ENCODE results near the gene SARDH. TPM values are rescaled to one million over a fixed set of nuclear protein-coding genes. Genes with fewer than 3 reads are reported as not detected.
A peak's percentile ranks its signal among the peaks of the same experiment; 100 is the strongest.

The SARDH gene
- total RNA-seq, 1 donor from 2014 or later, result 0.56 TPM

- no peak overlapping the region for H3K4me3 Mint-ChIP-seq (ENCODE audit: unreplicated experiment)
- H3K36me3 Mint-ChIP-seq (ENCODE audit: unreplicated experiment), result no peaks in the 10 kb centered on the region
- peaks cover 2% of the 10 kb centered on the region for H3K4me1 Mint-ChIP-seq (ENCODE audit: unreplicated experiment)
- no peak overlapping the region for H3K27ac Mint-ChIP-seq (ENCODE audit: unreplicated experiment)
- H3K9me3 Mint-ChIP-seq (ENCODE audit: unreplicated experiment), result no peaks in the 10 kb centered on the region
- peak; percentile 65 for DNase-seq (ENCODE audit: extremely low spot score, unreplicated experiment)
- no peak for TF ChIP-seq CTCF (IDR thresholded peaks at IDR 0.05)
- H3K27me3 Mint-ChIP-seq (ENCODE audit: unreplicated experiment), result peaks cover 14% of the 10 kb centered on the region
Measured at GRCh38 chr9:133732639-133733408, 5.3 kb downstream of the SARDH start.

GRCh38 chr9:133731876-133732638 is 6.1 kb downstream of the SARDH start:
- Mint-ChIP-seq H3K4me1 (ENCODE audit: unreplicated experiment) (no peaks in the 10 kb centered on the region), H3K36me3 (ENCODE audit: unreplicated experiment) (no peaks in the 10 kb centered on the region), H3K9me3 (ENCODE audit: unreplicated experiment) (no peaks in the 10 kb centered on the region), H3K27ac (ENCODE audit: unreplicated experiment) (no peak overlapping the region), H3K27me3 (ENCODE audit: unreplicated experiment) (peaks cover 14% of the 10 kb centered on the region), H3K4me3 (ENCODE audit: unreplicated experiment) (no peak overlapping the region)
- peak; percentile 80 for DNase-seq (ENCODE audit: extremely low spot score, unreplicated experiment)
- no peak for TF ChIP-seq CTCF (IDR thresholded peaks at IDR 0.05)

- DNase-seq (ENCODE audit: extremely low spot score, unreplicated experiment), result peak; percentile 81
- Mint-ChIP-seq H3K9me3 (ENCODE audit: unreplicated experiment) (no peaks in the 10 kb centered on the region), H3K27me3 (ENCODE audit: unreplicated experiment) (peaks cover 19% of the 10 kb centered on the region), H3K4me3 (ENCODE audit: unreplicated experiment) (no peak overlapping the region), H3K27ac (ENCODE audit: unreplicated experiment) (no peak overlapping the region), H3K4me1 (ENCODE audit: unreplicated experiment) (no peaks in the 10 kb centered on the region), H3K36me3 (ENCODE audit: unreplicated experiment) (no peaks in the 10 kb centered on the region)
- TF ChIP-seq CTCF (IDR thresholded peaks at IDR 0.05), result no peak
Measured at GRCh38 chr9:133730994-133731715, 7.0 kb downstream of the SARDH start.

GRCh38 chr9:133729617-133730281 is 8.4 kb downstream of the SARDH start:
- no peaks in the 10 kb centered on the region for H3K36me3 Mint-ChIP-seq (ENCODE audit: unreplicated experiment)
- H3K4me1 Mint-ChIP-seq (ENCODE audit: unreplicated experiment), result no peaks in the 10 kb centered on the region
- no peaks in the 10 kb centered on the region for H3K9me3 Mint-ChIP-seq (ENCODE audit: unreplicated experiment)
- H3K27me3 Mint-ChIP-seq (ENCODE audit: unreplicated experiment), result peaks cover 19% of the 10 kb centered on the region
- DNase-seq (ENCODE audit: extremely low spot score, unreplicated experiment), result peak; percentile 76
- no peak for TF ChIP-seq CTCF (IDR thresholded peaks at IDR 0.05)
- no peak overlapping the region for H3K4me3 Mint-ChIP-seq (ENCODE audit: unreplicated experiment)
- H3K27ac Mint-ChIP-seq (ENCODE audit: unreplicated experiment), result no peak overlapping the region
